Neural crest cell (in vitro differentiated cells): Measurements from ENCODE around the gene OLA1. TPM values are rescaled to one million over a fixed set of nuclear protein-coding genes. Genes with fewer than 3 reads are reported as not detected.

Source experiments
- DNase-seq: peaks from one replicate; pipeline ENCODE4 v3.0.0; 2021; ENCODE audit warnings: low read depth, mixed read lengths, low spot score
- H3K27ac Mint-ChIP-seq: one replicate; pipeline ENCODE4 v1.8.0; 2021; ENCODE audit warnings: mild to moderate bottlenecking, mixed read lengths; ENCODE audit not compliant: unreplicated experiment
- H3K27me3 Mint-ChIP-seq: 2 replicates; pipeline ENCODE4 v1.8.0; 2021; ENCODE audit warnings: low read depth, mild to moderate bottlenecking, mixed read lengths
- H3K36me3 Mint-ChIP-seq: 2 replicates; pipeline ENCODE4 v1.8.0; 2021; ENCODE audit warnings: low read depth, mild to moderate bottlenecking, mixed read lengths
- H3K4me1 Mint-ChIP-seq: 2 replicates; pipeline ENCODE4 v1.8.0; 2021; ENCODE audit warnings: mixed read lengths
- H3K4me3 Mint-ChIP-seq: one replicate; pipeline ENCODE4 v1.8.0; 2021; ENCODE audit warnings: mild to moderate bottlenecking, mixed read lengths
- H3K9me3 Mint-ChIP-seq: 2 replicates; pipeline ENCODE4 v1.8.0; 2021; ENCODE audit warnings: mixed read lengths
- total RNA-seq: library from RNA; stranded (reverse); gene quantifications from 2 replicates; pipeline ENCODE4 v1.2.1, GENCODE V29; 2021
- TF ChIP-seq, protein P1 (sequence below): fragments of 200-600 bp; sonication (generic); conservative IDR thresholded peaks from 2 replicates; pipeline ENCODE4 v1.5.0; 2021; ENCODE audit warnings: antibody characterized with exemption, mild to moderate bottlenecking

OLA1 gene
- total RNA-seq, 1 donor from 2014 or later = 170 TPM

GRCh38 chr2:174122185-174122584 is 126.1 kb downstream of the OLA1 start:
- peaks cover 42% of the 10 kb centered on the region for H3K4me1 Mint-ChIP-seq
- no peak overlapping the region for H3K4me3 Mint-ChIP-seq
- TF ChIP-seq, protein P1, sequence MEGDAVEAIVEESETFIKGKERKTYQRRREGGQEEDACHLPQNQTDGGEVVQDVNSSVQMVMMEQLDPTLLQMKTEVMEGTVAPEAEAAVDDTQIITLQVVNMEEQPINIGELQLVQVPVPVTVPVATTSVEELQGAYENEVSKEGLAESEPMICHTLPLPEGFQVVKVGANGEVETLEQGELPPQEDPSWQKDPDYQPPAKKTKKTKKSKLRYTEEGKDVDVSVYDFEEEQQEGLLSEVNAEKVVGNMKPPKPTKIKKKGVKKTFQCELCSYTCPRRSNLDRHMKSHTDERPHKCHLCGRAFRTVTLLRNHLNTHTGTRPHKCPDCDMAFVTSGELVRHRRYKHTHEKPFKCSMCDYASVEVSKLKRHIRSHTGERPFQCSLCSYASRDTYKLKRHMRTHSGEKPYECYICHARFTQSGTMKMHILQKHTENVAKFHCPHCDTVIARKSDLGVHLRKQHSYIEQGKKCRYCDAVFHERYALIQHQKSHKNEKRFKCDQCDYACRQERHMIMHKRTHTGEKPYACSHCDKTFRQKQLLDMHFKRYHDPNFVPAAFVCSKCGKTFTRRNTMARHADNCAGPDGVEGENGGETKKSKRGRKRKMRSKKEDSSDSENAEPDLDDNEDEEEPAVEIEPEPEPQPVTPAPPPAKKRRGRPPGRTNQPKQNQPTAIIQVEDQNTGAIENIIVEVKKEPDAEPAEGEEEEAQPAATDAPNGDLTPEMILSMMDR = no peak
- H3K36me3 Mint-ChIP-seq = peaks cover 5% of the 10 kb centered on the region
- no peak for DNase-seq
- H3K9me3 Mint-ChIP-seq = no peaks in the 10 kb centered on the region
- no peaks in the 10 kb centered on the region for H3K27me3 Mint-ChIP-seq
- H3K27ac Mint-ChIP-seq = no peak overlapping the region

GRCh38 chr2:174121612-174122011 is 126.7 kb downstream of the OLA1 start:
- TF ChIP-seq, protein P1 = no peak
- H3K4me1 Mint-ChIP-seq = peaks cover 40% of the 10 kb centered on the region
- no peaks in the 10 kb centered on the region for H3K27me3 Mint-ChIP-seq

DNA sequence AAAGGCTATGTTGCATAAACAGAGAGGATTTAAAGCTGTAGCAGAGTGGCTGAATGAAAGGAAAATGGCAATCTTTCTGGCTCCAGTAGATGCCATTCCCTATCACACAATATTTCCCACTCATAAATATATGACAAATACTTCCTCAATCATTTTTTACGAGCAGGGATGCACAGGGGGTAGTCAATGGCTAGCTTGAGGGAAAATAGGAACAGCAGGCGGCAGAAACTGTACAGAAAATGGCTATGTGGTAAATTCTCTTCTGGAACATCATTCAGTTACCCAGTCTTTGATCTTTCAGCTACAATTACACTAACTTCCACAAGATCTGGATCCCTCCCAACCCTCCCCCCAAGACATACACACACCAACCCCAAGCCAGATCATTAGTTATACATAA is 127.2 kb downstream of the OLA1 start:
- TF ChIP-seq, protein P1 = no peak
- Mint-ChIP-seq H3K4me1 (peaks cover 37% of the 10 kb centered on the region), H3K27me3 (no peaks in the 10 kb centered on the region), H3K9me3 (no peaks in the 10 kb centered on the region), H3K4me3 (no peak overlapping the region), H3K36me3 (peaks cover 5% of the 10 kb centered on the region), H3K27ac (no peak overlapping the region)
- no peak for DNase-seq

More at GRCh38 chr2:174121612-174122011, 126.7 kb downstream of the OLA1 start:
- Mint-ChIP-seq H3K27ac (no peak overlapping the region), H3K36me3 (peaks cover 5% of the 10 kb centered on the region), H3K9me3 (no peaks in the 10 kb centered on the region), H3K4me3 (no peak overlapping the region)
- no peak for DNase-seq

DNA sequence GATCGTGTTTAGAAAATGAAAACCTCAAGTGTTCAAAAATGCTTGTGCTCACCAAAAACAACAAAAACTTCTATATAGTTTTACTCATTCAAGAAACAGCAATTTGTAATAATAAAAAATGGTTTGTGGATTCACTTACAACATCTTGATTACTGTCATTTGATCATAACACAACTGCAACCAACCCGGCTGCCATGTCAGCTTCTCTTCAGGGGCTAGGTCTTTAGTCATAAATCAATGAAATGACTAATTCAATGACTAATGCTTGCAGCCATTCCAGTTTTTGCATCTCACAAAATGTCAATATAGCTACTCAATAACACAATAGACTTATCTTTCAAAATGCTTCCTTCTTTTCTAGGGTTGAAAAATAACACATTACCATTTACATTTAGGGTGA is 128.0 kb downstream of the OLA1 start:
- H3K27ac Mint-ChIP-seq = no peak overlapping the region
- H3K4me1 Mint-ChIP-seq = peaks cover 35% of the 10 kb centered on the region
- TF ChIP-seq, protein P1 = no peak
- H3K36me3 Mint-ChIP-seq = peaks cover 5% of the 10 kb centered on the region
- no peak overlapping the region for H3K4me3 Mint-ChIP-seq
- H3K9me3 Mint-ChIP-seq = no peaks in the 10 kb centered on the region
- H3K27me3 Mint-ChIP-seq = no peaks in the 10 kb centered on the region
- DNase-seq = no peak

DNA sequence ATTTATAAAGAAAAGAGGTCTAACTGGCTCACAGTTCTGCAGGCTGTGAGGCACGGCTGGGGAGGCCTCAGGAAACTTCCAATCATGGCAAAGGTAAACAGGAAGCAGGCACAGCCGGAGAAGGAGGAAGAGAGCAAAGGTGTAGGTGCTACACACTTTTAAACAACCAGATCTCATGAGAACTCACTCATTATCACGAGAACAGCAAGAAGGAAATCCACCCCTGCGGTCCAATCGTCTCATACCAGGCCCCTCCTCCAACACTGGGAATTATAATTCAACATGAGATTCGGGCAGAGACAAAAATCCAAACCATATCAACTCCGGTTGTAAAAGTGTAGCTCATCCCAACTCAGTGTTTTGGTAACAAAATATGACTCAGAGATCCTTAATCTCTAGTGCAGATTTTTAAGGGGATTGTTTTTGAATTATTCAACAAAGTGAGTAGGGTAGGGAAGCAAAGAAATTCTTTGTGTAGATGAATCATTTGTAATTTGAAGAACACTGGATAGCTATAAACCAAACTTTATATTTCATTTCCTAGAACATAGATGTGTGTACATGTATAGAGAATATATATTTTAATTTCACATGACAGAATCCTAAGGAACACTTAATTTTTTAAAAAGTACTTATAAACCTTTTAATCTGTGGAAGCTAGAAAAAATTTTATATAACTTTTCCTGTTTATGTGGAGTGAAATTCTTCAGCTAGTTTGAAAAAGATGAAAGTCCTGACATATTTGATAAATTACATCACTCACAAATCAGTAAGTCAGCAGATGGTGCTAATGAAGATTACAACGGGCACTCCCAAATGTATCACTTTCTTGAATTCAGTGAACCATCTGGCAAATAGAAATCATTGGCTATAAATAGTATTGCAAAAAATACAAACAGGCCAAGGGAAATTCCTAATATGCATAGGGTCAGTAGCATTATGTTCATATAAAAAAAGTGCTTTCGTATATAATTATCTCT is 130.1 kb downstream of the OLA1 start:
- TF ChIP-seq, protein P1 = no peak
- Mint-ChIP-seq H3K9me3 (no peaks in the 10 kb centered on the region), H3K4me1 (peaks cover 17% of the 10 kb centered on the region), H3K27me3 (no peaks in the 10 kb centered on the region), H3K36me3 (peaks cover 7% of the 10 kb centered on the region), H3K27ac (no peak overlapping the region), H3K4me3 (no peak overlapping the region)
- no peak for DNase-seq
